ENCODE results near the gene SOX18.

GRCh38 chr20:64038224-64038564 is 11.2 kb downstream of the SOX18 start:
- TF ChIP-seq EP300 (IDR thresholded peaks at IDR 0.05), result no peak
- TF ChIP-seq, protein P1, sequence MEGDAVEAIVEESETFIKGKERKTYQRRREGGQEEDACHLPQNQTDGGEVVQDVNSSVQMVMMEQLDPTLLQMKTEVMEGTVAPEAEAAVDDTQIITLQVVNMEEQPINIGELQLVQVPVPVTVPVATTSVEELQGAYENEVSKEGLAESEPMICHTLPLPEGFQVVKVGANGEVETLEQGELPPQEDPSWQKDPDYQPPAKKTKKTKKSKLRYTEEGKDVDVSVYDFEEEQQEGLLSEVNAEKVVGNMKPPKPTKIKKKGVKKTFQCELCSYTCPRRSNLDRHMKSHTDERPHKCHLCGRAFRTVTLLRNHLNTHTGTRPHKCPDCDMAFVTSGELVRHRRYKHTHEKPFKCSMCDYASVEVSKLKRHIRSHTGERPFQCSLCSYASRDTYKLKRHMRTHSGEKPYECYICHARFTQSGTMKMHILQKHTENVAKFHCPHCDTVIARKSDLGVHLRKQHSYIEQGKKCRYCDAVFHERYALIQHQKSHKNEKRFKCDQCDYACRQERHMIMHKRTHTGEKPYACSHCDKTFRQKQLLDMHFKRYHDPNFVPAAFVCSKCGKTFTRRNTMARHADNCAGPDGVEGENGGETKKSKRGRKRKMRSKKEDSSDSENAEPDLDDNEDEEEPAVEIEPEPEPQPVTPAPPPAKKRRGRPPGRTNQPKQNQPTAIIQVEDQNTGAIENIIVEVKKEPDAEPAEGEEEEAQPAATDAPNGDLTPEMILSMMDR (IDR thresholded peaks at IDR 0.05), result no peak
- no peak for TF ChIP-seq POLR2AphosphoS5 (IDR thresholded peaks at IDR 0.05)
- TF ChIP-seq POLR2A (IDR thresholded peaks at IDR 0.05), result no peak
